GM13977 (cell line): ENCODE measurements around the gene ASXL1.

ENCODE experiments used
- DNase-seq: peaks from one replicate; pipeline ENCODE4 v3.0.0; 2012; ENCODE audit warnings: low spot score
- CTCF ChIP-seq: IDR thresholded peaks from 2 replicates; pipeline ENCODE4 v1.5.1; 2012; ENCODE audit warnings: mild to moderate bottlenecking, control low read depth; ENCODE audit not compliant: insufficient read depth; ENCODE audit errors: extremely low read depth, missing control alignments
- in situ Hi-C: fragments of 300-500 bp; cut with MboI; formaldehyde crosslinking; loops from one replicate; pipeline ENCODE4 v1.12.0; 2022; ENCODE audit warnings: low sequenced_read_pairs, low pct_unique_long_range_greater_than_20kb, mixed read lengths, inconsistent platforms; ENCODE audit not compliant: unreplicated experiment

Gene ASXL1

GRCh38 chr20:32470025-32470861 is 112.1 kb downstream of the ASXL1 start:
- TF ChIP-seq CTCF: no peak
- DNase-seq: peak; percentile 72
- in situ Hi-C loops: no loop called here

- DNase-seq: no peak
- no peak for TF ChIP-seq CTCF
- in situ Hi-C loops: no loop called here
Observed at GRCh38 chr20:32470940-32471339, 112.8 kb downstream of the ASXL1 start.

- no peak for TF ChIP-seq CTCF
- in situ Hi-C loops: no loop called here
- no peak for DNase-seq
Observed at GRCh38 chr20:32472581-32473207, 114.6 kb downstream of the ASXL1 start.

GRCh38 chr20:32473231-32474008 is 115.3 kb downstream of the ASXL1 start:
- no peak for DNase-seq
- in situ Hi-C loops: no loop called here
- TF ChIP-seq CTCF: no peak

- in situ Hi-C loops: no loop called here
- no peak for DNase-seq
- TF ChIP-seq CTCF: no peak
Observed at GRCh38 chr20:32474009-32474716, 116.0 kb downstream of the ASXL1 start.

GRCh38 chr20:32474717-32474966 is 116.5 kb downstream of the ASXL1 start:
- no peak for DNase-seq
- in situ Hi-C loops: no loop called here
- no peak for TF ChIP-seq CTCF
